ENCODE data around the gene VCAN.

- TF ChIP-seq POLR2A (IDR thresholded peaks at IDR 0.05; ENCODE audit: low read length) (no peak), CTCF (IDR thresholded peaks at IDR 0.05) (no peak), ATOH8 (CRISPR knock-in tag; IDR thresholded peaks at IDR 0.05; ENCODE audit: low read depth) (no peak), EP300 (IDR thresholded peaks at IDR 0.05) (no peak), CHD4 (IDR thresholded peaks at IDR 0.05; ENCODE audit: borderline replicate concordance) (no peak), RCOR1 (IDR thresholded peaks at IDR 0.05; ENCODE audit: low read depth, low read length) (no peak), KDM1A (IDR thresholded peaks at IDR 0.05; ENCODE audit: low read depth) (no peak), POLR2AphosphoS2 (conservative IDR thresholded peaks at IDR 0.05; ENCODE audit: low read length) (no peak), MYC (IDR thresholded peaks at IDR 0.05; ENCODE audit: borderline replicate concordance, low read length) (no peak), RFX5 (IDR thresholded peaks at IDR 0.05) (no peak), USF2 (IDR thresholded peaks at IDR 0.05) (no peak), CEBPB (IDR thresholded peaks at IDR 0.05) (no peak)
These were observed 60.1 kb downstream of the VCAN start for GRCh38 chr5:83531661-83532060.
